ENCODE data around the gene VAV3.

VAV3 gene

DNA sequence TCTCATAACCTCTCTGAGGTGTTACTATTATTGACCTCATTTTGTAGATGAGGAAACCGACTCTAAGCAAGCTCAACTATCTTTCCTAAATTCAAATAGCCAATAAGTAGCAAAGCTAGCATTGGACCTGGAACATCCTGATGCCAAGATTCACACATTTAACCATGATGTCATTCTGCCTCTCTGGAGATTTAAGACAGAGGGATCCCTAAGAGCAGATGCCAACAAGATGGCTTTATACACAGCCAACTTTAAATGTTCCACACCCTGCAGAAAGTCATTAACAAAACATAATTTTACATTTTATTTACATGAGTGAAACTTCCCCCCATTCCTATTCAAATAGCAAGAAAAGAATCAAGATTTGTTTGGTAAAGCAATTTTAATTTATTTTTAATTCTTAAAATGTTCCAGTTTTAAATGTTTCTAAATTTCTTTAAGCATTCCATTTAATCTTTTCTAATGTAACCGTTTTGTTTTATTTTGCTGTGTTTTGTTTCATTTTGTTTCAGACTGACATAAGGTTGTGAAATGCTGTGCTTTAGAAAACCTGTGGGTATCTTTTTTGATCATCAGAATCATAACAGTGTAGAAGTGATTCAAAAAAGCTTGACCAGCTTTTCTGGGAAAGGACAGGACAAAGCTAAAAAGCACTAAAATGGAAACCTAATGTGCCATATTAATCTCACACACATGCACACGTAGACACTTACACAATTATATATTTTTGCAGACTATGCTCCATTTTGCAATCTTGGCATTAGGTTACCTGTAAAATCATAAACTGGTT lies 7.6 kb upstream of the VAV3 start:
- no peak for DNase-seq

DNA sequence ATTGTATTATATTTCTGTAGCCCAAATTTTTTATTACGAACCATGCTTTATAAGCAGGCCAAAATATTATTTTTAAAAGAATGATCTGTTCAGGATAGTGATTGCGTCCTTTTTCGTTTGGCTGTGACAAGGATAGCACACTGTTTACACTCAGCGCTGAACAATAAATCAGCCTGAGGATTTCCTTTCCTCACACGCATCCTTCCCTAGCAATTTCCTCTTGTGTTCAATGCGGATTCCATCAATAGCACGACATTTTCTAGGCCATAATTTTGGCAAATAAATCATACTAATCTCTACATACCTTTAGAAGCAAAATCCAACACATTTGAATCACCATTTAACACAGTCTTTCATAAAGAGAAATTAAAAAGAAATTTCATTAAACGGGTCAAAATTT lies 1.6 kb upstream of the VAV3 start:
- no peak for DNase-seq

- peak; percentile 14 for DNase-seq
These were observed 457 bp downstream of the VAV3 start for GRCh38 chr1:107964336-107965109.

DNA sequence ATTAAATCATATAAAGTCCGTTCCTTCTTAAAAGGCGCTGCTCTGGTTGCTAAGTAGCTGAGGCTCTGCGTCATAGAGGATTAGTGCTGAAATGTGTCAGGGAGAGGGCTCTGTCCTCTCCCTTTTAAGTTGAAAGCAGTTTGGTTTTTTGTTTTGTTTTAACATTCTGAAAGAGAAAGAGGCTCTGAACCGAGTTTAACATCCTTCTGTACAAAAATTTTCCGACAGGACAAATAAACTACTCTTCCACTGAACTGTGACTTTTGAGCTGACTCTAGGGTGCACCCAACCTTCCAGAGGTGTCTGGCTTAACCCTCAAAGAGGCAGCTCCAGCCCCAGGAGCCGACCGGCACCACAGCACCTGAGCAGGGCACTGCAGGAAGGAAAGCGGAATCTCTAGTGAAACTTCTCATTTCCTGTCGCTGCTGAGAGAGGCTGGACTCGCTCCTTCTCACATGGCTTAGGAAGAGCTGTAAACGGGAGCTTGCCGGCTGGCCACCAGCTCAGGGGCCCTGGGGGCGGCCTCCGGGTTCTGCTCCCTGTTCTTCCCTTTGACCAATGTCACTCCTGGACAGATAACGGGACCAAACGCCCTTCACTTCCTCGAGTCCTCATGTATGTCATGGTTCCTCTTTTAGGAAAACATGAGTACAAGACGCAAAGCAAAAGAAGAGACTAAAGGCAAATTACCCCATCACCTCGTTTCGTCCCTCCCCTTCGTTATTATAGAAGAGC lies 1.2 kb downstream of the VAV3 start:
- peak; percentile 8 for DNase-seq

- DNase-seq: no peak
These were observed 2.0 kb downstream of the VAV3 start for GRCh38 chr1:107963008-107963407.

- DNase-seq: no peak
These were observed 10.1 kb downstream of the VAV3 start for GRCh38 chr1:107954719-107955415.

- DNase-seq: no peak
These were observed 10.9 kb downstream of the VAV3 start for GRCh38 chr1:107954126-107954525.

DNA sequence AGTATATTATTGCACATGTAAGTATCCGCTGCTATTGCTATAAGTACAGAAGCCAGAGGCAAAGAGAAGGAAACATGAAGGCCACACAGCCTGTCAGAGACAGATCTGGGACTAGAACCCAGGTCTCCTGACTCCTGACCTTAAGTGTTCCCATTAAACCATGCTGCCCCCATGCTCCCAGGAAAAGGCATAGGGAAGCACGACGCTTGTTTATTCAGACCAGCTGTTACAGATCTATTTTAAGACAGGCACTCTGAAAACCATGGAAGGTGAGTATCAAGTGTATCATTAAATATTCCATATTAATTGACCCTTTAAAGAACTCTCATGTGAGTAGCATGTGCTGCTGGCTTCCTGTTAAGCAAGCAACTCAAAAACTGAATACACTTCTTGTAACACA lies 11.4 kb downstream of the VAV3 start:
- no peak for DNase-seq

DNA sequence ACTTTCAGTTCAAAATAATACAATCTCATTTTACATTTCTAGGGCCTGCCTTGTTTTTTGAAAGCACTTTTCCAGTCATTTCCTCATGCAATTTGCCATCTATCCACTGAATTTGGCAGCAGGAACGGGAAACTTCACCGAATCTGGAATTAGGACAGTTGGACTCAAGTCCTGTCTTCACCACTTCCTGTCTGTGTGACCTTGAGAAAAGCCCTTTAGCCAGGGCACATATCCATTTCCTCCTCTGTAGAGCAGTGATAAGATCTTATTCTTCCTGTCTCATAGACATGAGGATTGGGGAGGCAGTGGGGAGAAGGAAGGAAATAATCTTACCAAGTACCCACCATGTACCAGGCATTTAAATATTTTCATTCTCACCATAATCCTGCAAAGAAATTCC lies 12.0 kb downstream of the VAV3 start:
- DNase-seq: no peak

- no peak for DNase-seq
These were observed 14.5 kb downstream of the VAV3 start for GRCh38 chr1:107950464-107950863.

GRCh38 chr1:107949467-107950253 lies 15.3 kb downstream of the VAV3 start:
- no peak for DNase-seq

DNA sequence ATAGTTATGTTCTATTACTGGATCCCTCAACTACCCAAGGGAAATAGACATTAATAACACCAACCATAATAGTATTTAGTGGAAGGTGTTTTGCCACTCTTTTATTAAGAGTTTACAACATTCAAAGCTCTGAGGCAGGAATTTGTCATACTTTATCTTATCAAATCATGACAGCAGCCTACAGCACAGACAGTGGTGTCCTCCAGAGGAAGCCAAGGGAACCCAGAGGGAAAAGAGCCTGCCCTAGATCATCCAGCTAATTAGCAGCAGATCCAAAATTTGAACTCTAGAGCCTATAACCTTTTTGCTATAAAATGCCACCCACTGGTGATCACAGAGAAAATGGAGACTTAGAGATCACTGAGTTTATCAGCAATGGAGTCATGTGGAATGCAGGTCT lies 18.2 kb downstream of the VAV3 start:
- DNase-seq: no peak

DNA sequence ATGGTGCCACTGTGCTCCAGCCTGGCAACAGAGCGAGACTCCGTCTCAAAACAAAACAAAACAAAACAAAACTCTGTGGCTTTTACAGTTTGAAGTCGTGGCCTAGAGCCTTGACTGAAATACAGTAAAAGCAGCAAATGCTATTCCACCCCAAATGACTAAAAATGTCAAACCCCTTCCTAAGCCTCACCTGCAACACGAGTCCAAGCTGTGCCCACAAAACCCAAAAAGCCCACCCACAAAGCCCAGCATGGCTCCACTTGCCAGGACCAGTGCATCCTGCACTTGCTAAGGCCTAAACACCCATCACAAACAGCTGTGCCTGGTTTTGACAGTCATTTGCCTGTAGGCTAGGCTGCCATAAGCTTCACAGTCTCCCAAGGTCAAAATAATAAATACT lies 21.3 kb downstream of the VAV3 start:
- DNase-seq: no peak

DNA sequence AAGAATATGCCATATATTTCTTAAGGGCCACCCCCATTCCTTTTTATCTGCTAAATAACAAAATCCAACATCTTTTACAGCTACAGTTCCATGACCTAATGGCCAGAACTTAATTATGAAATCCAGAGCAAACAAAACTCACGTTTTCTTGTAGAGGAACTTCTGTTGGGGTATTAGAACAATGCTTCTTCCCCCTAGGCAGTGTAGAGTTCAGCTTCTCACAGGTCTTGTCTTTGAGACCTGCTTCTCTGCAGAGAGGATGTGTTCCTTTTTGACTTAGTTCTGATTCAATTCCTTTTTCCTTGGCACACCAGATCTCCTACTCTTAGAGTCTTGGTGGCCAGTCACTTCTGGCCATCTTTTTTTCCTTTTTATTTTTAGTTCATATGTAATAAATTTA lies 22.2 kb downstream of the VAV3 start:
- DNase-seq: no peak

GRCh38 chr1:107941531-107941930 lies 23.4 kb downstream of the VAV3 start:
- DNase-seq: no peak

DNA sequence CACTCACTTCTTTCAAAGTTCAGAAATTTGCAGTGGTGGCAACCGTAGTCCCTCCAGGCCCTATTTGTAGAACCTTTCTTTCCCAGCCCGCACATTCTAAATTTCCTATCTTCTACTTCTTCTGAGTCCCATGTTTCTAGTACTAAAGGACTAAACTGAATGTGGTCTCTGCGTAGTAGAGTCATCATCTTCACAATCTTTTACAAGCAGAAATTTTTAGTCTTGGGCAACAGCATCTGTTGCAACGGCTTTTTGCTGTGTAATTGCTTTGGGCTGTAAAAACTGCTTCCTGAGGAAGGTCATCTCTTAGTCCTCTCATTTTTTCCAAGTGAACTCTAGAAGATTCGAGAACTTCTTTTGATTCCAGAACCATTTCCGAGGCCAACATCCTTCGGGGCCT lies 23.9 kb downstream of the VAV3 start:
- no peak for DNase-seq

DNA sequence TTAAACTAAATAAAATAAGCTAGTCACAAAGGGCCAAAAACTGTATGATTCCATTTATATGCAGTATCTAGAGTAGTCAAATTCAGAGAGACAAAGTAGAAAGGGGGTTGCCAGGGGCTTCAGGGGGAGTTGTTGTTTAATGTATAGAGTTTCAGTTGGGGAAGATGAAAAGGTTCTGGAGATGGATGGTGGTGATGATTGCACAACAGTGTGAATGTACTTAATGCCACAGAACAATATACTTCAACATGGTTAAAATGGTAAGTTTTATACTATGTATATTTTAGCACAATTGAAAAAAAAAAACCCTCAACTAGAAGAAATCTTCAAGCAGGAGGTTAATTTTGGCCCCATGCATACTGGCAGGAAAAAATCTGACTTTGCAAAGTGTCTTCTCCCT lies 24.3 kb downstream of the VAV3 start:
- no peak for DNase-seq

DNA sequence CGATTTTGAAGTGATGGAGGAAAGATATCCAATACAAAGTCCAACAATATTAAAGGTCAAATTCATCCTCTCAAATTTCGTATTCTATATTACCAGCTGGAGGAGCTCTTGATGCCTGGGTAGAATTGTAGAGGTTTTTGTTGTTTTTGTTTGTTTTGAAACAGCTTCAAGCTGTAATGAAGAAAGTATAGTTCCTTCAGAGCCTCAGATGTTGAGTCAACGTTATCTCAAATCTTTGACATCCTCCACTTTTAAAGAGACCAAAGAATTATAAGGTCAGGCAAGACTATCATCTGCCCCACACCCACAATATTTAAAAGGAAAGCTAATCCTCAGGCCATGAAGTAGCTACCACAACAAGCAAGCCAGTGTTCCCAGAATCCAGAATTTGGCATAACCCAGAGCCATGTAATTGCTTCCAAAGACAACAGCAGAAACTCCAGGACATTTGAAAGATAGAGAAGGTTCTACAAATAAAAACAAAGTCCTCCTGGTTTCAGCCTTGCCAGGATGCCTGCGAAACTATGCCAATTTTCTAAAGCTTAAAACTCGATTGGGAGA lies 24.9 kb downstream of the VAV3 start:
- no peak for DNase-seq

DNA sequence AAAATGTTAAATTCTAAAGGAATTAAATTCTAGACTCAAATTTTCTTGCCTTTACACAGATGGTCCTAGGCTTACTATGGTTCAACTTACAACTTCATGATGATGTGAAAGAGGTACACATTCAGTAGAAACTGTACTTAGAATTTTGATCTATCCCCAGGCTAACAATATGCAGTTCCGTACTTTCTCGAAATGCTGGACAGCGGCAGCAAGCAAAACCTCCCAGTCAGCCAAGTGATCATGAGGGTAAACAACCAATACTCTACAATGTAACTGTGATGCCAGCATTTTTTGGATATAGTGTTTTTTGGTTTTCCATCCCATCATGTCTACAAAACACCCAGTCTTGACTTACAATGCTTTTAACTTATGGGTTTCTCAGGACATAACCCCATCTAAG lies 25.7 kb downstream of the VAV3 start:
- no peak for DNase-seq

GRCh38 chr1:107936498-107937481 lies 28.2 kb downstream of the VAV3 start:
- DNase-seq: peak; percentile 14

Data from 8988T (cell line).